Adrenal gland (tissue), 12 donors: Measurements from ENCODE around the gene REST. TPM values are rescaled to one million over a fixed set of nuclear protein-coding genes. Genes with fewer than 3 reads are reported as not detected.
"Not testable (repeated sequence)": the region's sequence is repeated elsewhere in the genome, so short reads cannot be mapped to it uniquely, and the experiment has no call there.

Source experiments
- DNase-seq, 7 donors: peaks; one replicate each; pipeline ENCODE4 v3.0.0-alpha.2; 2019 to 2020
- H3K27ac ChIP-seq, 5 donors: fragments of 200-600 bp; sonication (generic) in 4 of 5; 1 replicate in 3 of 5; 2 replicates in 2 of 5; pipeline versions ENCODE4 v1.5.1 to v1.8.0; 2016 to 2020; ENCODE audit warnings: mild to moderate bottlenecking in 1 of 5
- H3K27me3 ChIP-seq: fragments of 200-600 bp; 2 replicates; pipeline ENCODE4 v1.8.0; 2021
- H3K36me3 ChIP-seq, 2 donors: fragments of 200-600 bp; replicated peaks in 1 of 2; 1 replicate in 1 of 2; 2 replicates in 1 of 2; pipeline versions ENCODE4 v1.5.1 to v1.8.0; 2018 to 2022
- H3K4me1 ChIP-seq, 2 donors: fragments of 200-600 bp; replicated peaks in 1 of 2; 1 replicate in 1 of 2; 2 replicates in 1 of 2; pipeline versions ENCODE4 v1.5.1 to v1.8.0; 2018 to 2021
- H3K4me3 ChIP-seq, 4 donors: fragments of 200-600 bp; sonication (generic) in 3 of 4; one replicate each; pipeline ENCODE4 v1.5.1; 2016 to 2018
- H3K9me3 ChIP-seq, 3 donors: fragments of 200-600 bp; sonication (generic) in 1 of 3; replicated peaks in 1 of 3; 1 replicate in 2 of 3; 2 replicates in 1 of 3; pipeline versions ENCODE4 v1.5.1 to v1.8.0; 2016 to 2021
- CTCF ChIP-seq, 6 experiments: fragments of 450-650 bp in 4 of 6; fragments of 200-600 bp in 2 of 6; sonication (generic) in 1 of 6; IDR thresholded peaks; 1 replicate in 5 of 6; 2 replicates in 1 of 6; pipeline versions ENCODE4 v1.5.1 to v1.8.0; 2016 to 2021; ENCODE audit warnings: antibody characterized with exemption in 6 of 6, mild to moderate bottlenecking in 2 of 6, moderate library complexity in 1 of 6
- POLR2A ChIP-seq, 2 donors: fragments of 450-650 bp; IDR thresholded peaks; one replicate each; pipeline ENCODE4 v1.6.1; 2017; ENCODE audit warnings: antibody characterized with exemption in 2 of 2, mild to moderate bottlenecking in 2 of 2, moderate library complexity in 1 of 2
- WGBS, 4 donors: extraction: QIAGEN DNeasy Blood & Tissue Kit in 2 of 4; methylation state at CpG; one replicate each; pipeline versions ENCODE4 v1.1.5 to v1.1.7; 2013 to 2017; 5-methylcytosine and 5-hydroxymethylcytosine counted together
- intact Hi-C, 2 donors: fragments of 100-400 bp; cut with DNase I; formaldehyde crosslinking; loops; one replicate each; pipeline versions ENCODE4 v1.14.1 to v1.15.0; 2022 to 2023
- polyA plus RNA-seq, 3 donors: library from polyadenylated mRNA; stranded (reverse); fragments of 200-250 nt in 2 of 3; fragments of 350-450 nt in 1 of 3; fragmentation: Illumina TruSeq in 1 of 3; extraction: RNeasy Lipid Tissue Mini Kit (QIAGEN cat#74804) in 1 of 3; gene quantifications; one replicate each; pipeline ENCODE4 v1.2.3, GENCODE V29; 2013 to 2014
- total RNA-seq, 9 donors: library from RNA; depleted of rRNA in 4 of 9; stranded (reverse); fragments of >200 nt in 4 of 9; fragments of 120-200 nt in 1 of 9; fragmentation: NEBNext Ultra II Directional in 1 of 9; extraction: Animal tissue kit (Norgen Biotek cat#: 25700) in 1 of 9; gene quantifications; one replicate each; pipeline versions ENCODE4 v1.1.0 to v1.2.4, GENCODE V29; 2013 to 2023
- donor health status: healthy with polysubstance abuse.
- donor health status: Bipolar disorder and iron deficiency.
- donor health status: DM: yes; HTN: yes; CAD: no.
- donor health status: DM: no; HTN: no; CAD: no.
- donor health status: DM: no; HTN: no; CAD: no.
- donor health status: DM: yes; HTN: yes; CAD: no.

REST gene
- total and polyA plus RNA-seq, 12 donors, result 3.3 to 42.3 (median 23.8) TPM

- no peak for DNase-seq
- 59 to 69% (median 63%) methylated on average over 6 of the region's 6 CpGs for WGBS, 4 donors
- peak overlapping the region in 1 of 5 donors; percentile 6 for H3K27ac ChIP-seq
- no peaks in the 10 kb centered on the region for H3K27me3 ChIP-seq
- peak overlapping the region in 1 of 4 donors; percentile 96 for H3K4me3 ChIP-seq
- intact Hi-C loops, result loop anchor here in 1 of 2 donors (5.0 kb wide), 1 partner anchor 67 kb away; the partner anchor contains the start of genes NOA1 and POLR2B
- no peak for TF ChIP-seq CTCF (IDR thresholded peaks at IDR 0.05)
- TF ChIP-seq POLR2A (IDR thresholded peaks at IDR 0.05), result no peak
- H3K36me3 ChIP-seq, result no peaks in the 10 kb centered on the region
- H3K9me3 ChIP-seq, result no peaks in the 10 kb centered on the region
- peaks cover 10 to 39% of the 10 kb centered on the region in 2 donors for H3K4me1 ChIP-seq
These were observed 2.7 kb downstream of the REST start for GRCh38 chr4:56910172-56910967.

GRCh38 chr4:56914336-56914735, 6.6 kb downstream of the REST start:
- TF ChIP-seq CTCF (IDR thresholded peaks at IDR 0.05) (no peak), POLR2A (IDR thresholded peaks at IDR 0.05) (no peak)
- H3K4me3 ChIP-seq, result no peak overlapping the region
- WGBS, 4 donors, result 40 to 46% (median 45%) methylated on average over 3 of the region's 3 CpGs
- H3K27ac ChIP-seq, result no peak overlapping the region
- intact Hi-C loops, result loop anchor here in 1 of 2 donors (5.0 kb wide), 1 partner anchor 63 kb away; the partner anchor contains the start of genes NOA1 and POLR2B
- H3K27me3 ChIP-seq, result no peaks in the 10 kb centered on the region
- H3K9me3 ChIP-seq, result no peaks in the 10 kb centered on the region
- H3K36me3 ChIP-seq, result peaks cover 0 to 3% of the 10 kb centered on the region in 2 donors
- no peak for DNase-seq
- H3K4me1 ChIP-seq, result peaks cover 19 to 48% of the 10 kb centered on the region in 2 donors

GRCh38 chr4:56914977-56915376, 7.3 kb downstream of the REST start:
- WGBS, 4 donors, result 93 to 97% (median 94%) methylated on average over 12 of the region's 12 CpGs
- not testable (repeated sequence) for H3K27ac ChIP-seq, H3K4me3 ChIP-seq, H3K9me3 ChIP-seq, H3K27me3 ChIP-seq, DNase-seq, H3K36me3 ChIP-seq
- intact Hi-C loops, result loop anchor here in 1 of 2 donors (5.0 kb wide), 1 partner anchor 62 kb away; the partner anchor contains the start of genes NOA1 and POLR2B
- peaks cover 19 to 42% of the 10 kb centered on the region in 2 donors for H3K4me1 ChIP-seq

- TF ChIP-seq POLR2A (IDR thresholded peaks at IDR 0.05) (no peak), CTCF (IDR thresholded peaks at IDR 0.05) (no peak)
- no peaks in the 10 kb centered on the region for H3K4me1 ChIP-seq
- DNase-seq, result no peak
- intact Hi-C loops, result no loop called here
- H3K27me3 ChIP-seq, result no peaks in the 10 kb centered on the region
- H3K9me3 ChIP-seq, result no peaks in the 10 kb centered on the region
- WGBS, 4 donors, result 70 to 98% (median 80%) methylated on average over 2 of the region's 2 CpGs
- H3K27ac ChIP-seq, result no peak overlapping the region
- peaks cover 0 to 42% of the 10 kb centered on the region in 2 donors for H3K36me3 ChIP-seq
- no peak overlapping the region for H3K4me3 ChIP-seq
These were observed 19.5 kb downstream of the REST start for GRCh38 chr4:56927196-56927595.
